Small intestine (tissue), 7 donors: ENCODE measurements around the gene FGD5. TPM values are rescaled to one million over a fixed set of nuclear protein-coding genes. Genes with fewer than 3 reads are reported as not detected.

ENCODE experiments used
- DNase-seq, 2 donors: peaks; one replicate each; pipeline versions ENCODE4 v3.0.0 to v3.0.0-alpha.2; 2013
- FAIRE-seq: peaks from 2 replicates; lab custom pipeline; 2012; peaks lifted over from hg19 to GRCh38; lab: Jason Lieb, UNC
- H3K27ac ChIP-seq, 3 donors: one replicate each; pipeline ENCODE4 v1.5.1; 2013; ENCODE audit warnings: low read length in 2 of 3, mild to moderate bottlenecking in 2 of 3, control low read depth in 1 of 3, inconsistent platforms in 1 of 3, low read depth in 1 of 3, moderate library complexity in 1 of 3
- H3K27me3 ChIP-seq, 3 donors: one replicate each; pipeline ENCODE4 v1.6.1; 2013; ENCODE audit warnings: low read length in 3 of 3, inconsistent platforms in 1 of 3; ENCODE audit not compliant: control insufficient read depth in 3 of 3, insufficient read depth in 3 of 3
- H3K36me3 ChIP-seq, 3 donors: one replicate each; pipeline ENCODE4 v1.6.1; 2013; ENCODE audit warnings: low read length in 3 of 3, inconsistent platforms in 1 of 3, low read depth in 1 of 3, mild to moderate bottlenecking in 1 of 3, moderate library complexity in 1 of 3; ENCODE audit not compliant: control insufficient read depth in 3 of 3, insufficient read depth in 2 of 3
- H3K4me1 ChIP-seq, 3 donors: one replicate each; pipeline ENCODE4 v1.6.1; 2013; ENCODE audit warnings: low read length in 2 of 3, inconsistent platforms in 1 of 3, low read depth in 1 of 3, mild to moderate bottlenecking in 1 of 3, moderate library complexity in 1 of 3; ENCODE audit not compliant: control insufficient read depth in 3 of 3, insufficient read depth in 2 of 3
- H3K4me3 ChIP-seq, 3 donors: one replicate each; pipeline ENCODE4 v1.5.1; 2013; ENCODE audit warnings: low read length in 3 of 3, control low read depth in 1 of 3, inconsistent platforms in 1 of 3, low read depth in 1 of 3, mild to moderate bottlenecking in 1 of 3, moderate library complexity in 1 of 3
- H3K9me3 ChIP-seq, 2 donors: one replicate each; pipeline ENCODE4 v1.6.1; 2013; ENCODE audit warnings: low read depth in 1 of 2, low read length in 1 of 2; ENCODE audit not compliant: control insufficient read depth in 2 of 2, insufficient read depth in 1 of 2
- WGBS, 3 donors: extraction: QIAGEN DNeasy Blood & Tissue Kit; methylation state at CpG; one replicate each; pipeline ENCODE4 v1.1.7; 2013; 5-methylcytosine and 5-hydroxymethylcytosine counted together
- polyA plus RNA-seq, 4 donors: library from polyadenylated mRNA; stranded (reverse) in 3 of 4; unstranded in 1 of 4; fragments of 200-250 nt in 3 of 4; fragments of 120-200 nt in 1 of 4; gene quantifications; one replicate each; pipeline versions ENCODE4 v1.2.1 to v1.2.3, GENCODE V29; 2013
- donor health status: healthy with polysubstance abuse.
- donor health status: control.
- donor health status: control.
- donor health status: Bipolar disorder and iron deficiency.
- donor health status: healthy.

FGD5 gene
- polyA plus RNA-seq, 4 donors = 3.1 to 16.1 (median 5.5) TPM

DNA sequence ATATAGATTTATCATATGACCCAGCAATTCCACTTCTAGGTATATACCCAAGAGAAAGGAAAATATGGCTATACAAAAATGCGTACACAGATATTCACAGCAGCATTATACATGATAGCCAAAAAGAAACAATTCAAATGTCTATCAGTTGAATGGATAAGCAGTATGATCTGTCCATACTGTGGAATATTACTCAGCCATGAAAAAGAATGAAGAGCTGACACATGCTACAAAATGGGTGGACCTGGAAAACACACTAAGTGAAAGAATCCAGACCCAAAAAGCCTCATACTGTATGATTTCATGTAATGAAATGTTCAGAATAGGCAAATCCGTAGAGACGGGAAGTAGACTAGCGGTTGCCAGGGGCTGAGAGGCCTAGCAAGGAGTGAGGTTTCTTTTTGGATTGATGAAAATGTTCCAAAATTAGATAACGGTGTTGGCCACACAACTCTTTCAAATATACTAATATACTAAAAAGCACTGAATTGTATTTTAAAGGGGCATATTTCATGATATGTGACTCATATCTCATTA, 33.4 kb downstream of the FGD5 start:
- DNase-seq (no peak), FAIRE-seq (no peak)
- H3K9me3 ChIP-seq = no peaks in the 10 kb centered on the region
- no peaks in the 10 kb centered on the region for H3K36me3 ChIP-seq
- no peaks in the 10 kb centered on the region for H3K27me3 ChIP-seq
- peaks cover 0 to 13% (median 5%) of the 10 kb centered on the region in 3 donors for H3K4me1 ChIP-seq
- H3K4me3 ChIP-seq = no peak overlapping the region
- WGBS, 3 donors = 82 to 92% (median 91%) methylated on average over 5 of the region's 5 CpGs
- H3K27ac ChIP-seq = no peak overlapping the region

DNA sequence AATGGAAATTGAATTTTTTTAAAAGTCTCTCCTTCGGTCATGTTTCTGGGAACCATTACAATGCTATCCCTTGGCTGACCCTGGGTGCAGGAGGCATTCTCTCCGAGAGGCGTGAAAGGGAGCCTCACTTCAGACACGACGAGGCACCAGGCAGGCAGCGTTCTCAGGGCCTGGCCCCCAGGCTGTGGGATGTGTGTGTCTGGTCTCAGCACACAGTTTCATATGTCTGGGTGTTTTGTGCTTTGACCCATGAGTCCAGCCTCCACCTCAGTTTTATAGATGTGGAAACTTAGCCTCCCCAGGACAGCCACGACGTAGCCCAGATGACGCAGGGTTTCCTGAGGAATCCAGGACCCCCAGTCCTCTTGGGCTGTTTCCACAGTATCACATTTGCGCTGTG, 34.0 kb downstream of the FGD5 start:
- FAIRE-seq (no peak), DNase-seq (no peak)
- Histone ChIP-seq H3K4me3 (no peak overlapping the region), H3K9me3 (no peaks in the 10 kb centered on the region), H3K27me3 (no peaks in the 10 kb centered on the region), H3K36me3 (no peaks in the 10 kb centered on the region), H3K27ac (peak overlapping the region in 1 of 3 donors; percentile 19), H3K4me1 (peaks cover 0 to 7% (median 1%) of the 10 kb centered on the region in 3 donors)
- WGBS, 3 donors = 66 to 83% (median 75%) methylated on average over 9 to 10 of the region's 10 CpGs

DNA sequence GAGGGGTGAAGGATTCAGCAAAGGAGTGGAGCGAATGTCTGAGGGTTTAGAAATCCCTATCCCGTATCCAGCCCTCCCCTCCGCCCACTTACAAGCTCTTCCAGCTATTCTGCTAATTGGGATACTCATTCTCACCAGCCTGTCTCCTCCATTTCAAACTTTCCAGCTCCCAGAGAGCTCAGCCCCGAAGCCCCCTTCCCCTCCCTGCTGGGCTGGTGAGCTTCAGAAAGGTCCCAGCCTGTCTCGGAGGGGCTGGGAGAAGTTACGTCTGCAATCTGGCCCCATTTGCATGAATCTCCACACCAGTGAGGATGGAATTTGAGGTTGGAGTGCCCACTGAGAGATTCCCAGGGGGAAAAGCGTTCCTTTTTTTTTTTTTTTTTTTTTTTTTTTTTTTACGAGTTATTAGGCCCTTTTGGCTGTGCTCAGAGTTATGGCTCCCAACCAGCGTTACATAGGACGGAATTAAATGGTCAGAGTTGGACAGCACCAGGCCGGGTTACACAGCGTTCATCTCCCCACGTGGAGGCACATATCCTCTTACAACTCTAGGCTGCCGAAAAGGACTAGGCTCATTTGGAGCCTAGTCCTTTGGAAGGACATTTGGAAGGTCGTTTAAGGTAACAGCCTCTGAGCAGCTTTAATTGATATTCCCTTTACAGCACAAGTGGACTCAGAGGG, 34.6 kb downstream of the FGD5 start:
- Histone ChIP-seq H3K36me3 (no peaks in the 10 kb centered on the region), H3K9me3 (no peaks in the 10 kb centered on the region), H3K27ac (no peak overlapping the region), H3K27me3 (no peaks in the 10 kb centered on the region), H3K4me1 (peaks cover 0 to under 1% (median 0%) of the 10 kb centered on the region in 3 donors), H3K4me3 (no peak overlapping the region)
- DNase-seq (no peak), FAIRE-seq (no peak)
- WGBS, 3 donors = 64 to 83% (median 80%) methylated on average over 15 of the region's 15 CpGs

DNA sequence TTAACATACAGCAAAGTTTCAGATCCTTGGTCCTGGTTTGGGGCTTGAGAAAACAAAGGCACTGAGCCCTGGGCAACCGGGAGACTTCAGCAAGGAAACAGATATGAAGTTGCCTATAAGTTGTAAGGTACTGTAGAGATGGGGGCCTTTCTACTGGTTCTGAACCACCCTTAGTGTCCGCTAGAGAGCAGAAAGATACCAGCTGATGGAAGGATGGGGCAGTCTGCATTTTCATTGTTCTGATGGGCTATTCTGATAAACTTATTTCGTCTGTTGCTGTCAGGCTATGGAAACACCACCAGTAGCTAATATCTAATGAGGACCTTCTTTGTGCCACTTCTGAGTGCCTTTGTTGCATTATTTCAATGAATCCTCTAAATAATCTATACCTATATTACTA, 38.7 kb downstream of the FGD5 start:
- no peak overlapping the region for H3K4me3 ChIP-seq
- H3K4me1 ChIP-seq = no peaks in the 10 kb centered on the region
- H3K27me3 ChIP-seq = no peaks in the 10 kb centered on the region
- H3K9me3 ChIP-seq = no peaks in the 10 kb centered on the region
- no peak for FAIRE-seq
- DNase-seq = no peak
- WGBS, 3 donors = 79 to 89% (median 88%) methylated on average over 3 of the region's 3 CpGs
- no peaks in the 10 kb centered on the region for H3K36me3 ChIP-seq
- no peak overlapping the region for H3K27ac ChIP-seq

DNA sequence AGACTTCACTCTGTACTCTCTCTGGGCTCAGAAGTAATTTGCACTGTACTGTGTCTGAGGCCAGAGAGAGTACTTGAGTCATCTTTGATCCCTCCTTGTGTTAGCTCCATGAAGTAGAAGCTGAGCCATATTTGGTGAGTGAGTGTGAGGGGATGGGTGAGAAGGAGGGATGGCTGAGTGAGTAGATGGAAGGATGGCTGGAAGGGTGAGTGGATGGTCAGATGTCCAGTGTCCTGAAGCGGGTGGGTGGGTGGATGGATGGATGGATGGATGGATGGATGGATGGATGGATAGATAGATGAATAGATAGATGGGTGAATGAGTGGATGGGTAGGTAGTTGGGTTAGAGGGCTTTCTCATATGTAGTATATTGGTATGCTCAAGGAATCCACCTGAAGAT, 39.3 kb downstream of the FGD5 start:
- Histone ChIP-seq H3K4me3 (no peak overlapping the region), H3K4me1 (no peaks in the 10 kb centered on the region), H3K9me3 (no peaks in the 10 kb centered on the region), H3K27me3 (no peaks in the 10 kb centered on the region), H3K36me3 (no peaks in the 10 kb centered on the region), H3K27ac (no peak overlapping the region)
- 85 to 92% (median 89%) methylated on average over 1 of the region's 1 CpG for WGBS, 3 donors
- FAIRE-seq (no peak), DNase-seq (no peak)

DNA sequence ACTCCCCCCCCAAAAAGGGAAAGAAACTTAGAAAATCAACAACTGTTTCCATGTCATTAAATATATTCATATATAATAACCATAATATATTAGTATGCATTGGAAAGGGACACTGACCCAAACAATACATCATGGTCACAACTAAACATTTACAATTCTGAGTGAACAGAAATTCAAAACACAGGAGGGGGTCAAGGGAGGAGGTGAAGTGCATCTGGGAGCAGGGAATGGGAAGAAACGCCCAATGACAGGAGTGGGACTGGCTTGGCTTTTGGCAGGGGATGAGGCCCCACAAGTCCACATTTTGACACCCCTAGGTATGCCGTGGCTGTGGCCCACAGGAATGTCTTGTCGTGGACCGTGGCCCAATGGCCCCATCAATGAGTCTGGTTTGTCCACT, 41.1 kb downstream of the FGD5 start:
- Histone ChIP-seq H3K27ac (no peak overlapping the region), H3K36me3 (peaks cover 0 to 5% (median 2%) of the 10 kb centered on the region in 3 donors), H3K4me3 (no peak overlapping the region), H3K27me3 (no peaks in the 10 kb centered on the region), H3K4me1 (no peaks in the 10 kb centered on the region), H3K9me3 (no peaks in the 10 kb centered on the region)
- 74 to 89% (median 82%) methylated on average over 4 of the region's 4 CpGs for WGBS, 3 donors
- FAIRE-seq (no peak), DNase-seq (no peak)

DNA sequence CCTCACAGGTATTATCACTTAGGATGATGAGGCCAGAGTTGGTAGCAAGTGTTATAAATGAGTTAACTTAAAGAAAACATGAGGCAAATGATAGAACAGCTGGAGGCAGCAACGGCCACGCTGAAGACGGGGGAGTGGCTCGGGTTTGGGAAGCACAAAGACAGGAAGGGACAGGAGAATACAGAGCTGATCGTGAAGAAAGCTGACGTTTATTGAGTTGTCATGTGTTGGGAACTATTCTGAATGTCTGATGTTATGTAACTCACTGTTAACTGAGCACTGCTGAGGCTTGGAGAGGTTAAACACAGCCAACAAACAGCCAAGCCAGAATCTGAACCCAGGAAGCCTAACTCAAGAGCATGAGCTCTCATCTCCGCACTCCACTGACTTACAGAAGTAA, 42.3 kb downstream of the FGD5 start:
- no peak for FAIRE-seq
- 43 to 57% (median 46%) methylated on average over 7 of the region's 7 CpGs for WGBS, 3 donors

DNA sequence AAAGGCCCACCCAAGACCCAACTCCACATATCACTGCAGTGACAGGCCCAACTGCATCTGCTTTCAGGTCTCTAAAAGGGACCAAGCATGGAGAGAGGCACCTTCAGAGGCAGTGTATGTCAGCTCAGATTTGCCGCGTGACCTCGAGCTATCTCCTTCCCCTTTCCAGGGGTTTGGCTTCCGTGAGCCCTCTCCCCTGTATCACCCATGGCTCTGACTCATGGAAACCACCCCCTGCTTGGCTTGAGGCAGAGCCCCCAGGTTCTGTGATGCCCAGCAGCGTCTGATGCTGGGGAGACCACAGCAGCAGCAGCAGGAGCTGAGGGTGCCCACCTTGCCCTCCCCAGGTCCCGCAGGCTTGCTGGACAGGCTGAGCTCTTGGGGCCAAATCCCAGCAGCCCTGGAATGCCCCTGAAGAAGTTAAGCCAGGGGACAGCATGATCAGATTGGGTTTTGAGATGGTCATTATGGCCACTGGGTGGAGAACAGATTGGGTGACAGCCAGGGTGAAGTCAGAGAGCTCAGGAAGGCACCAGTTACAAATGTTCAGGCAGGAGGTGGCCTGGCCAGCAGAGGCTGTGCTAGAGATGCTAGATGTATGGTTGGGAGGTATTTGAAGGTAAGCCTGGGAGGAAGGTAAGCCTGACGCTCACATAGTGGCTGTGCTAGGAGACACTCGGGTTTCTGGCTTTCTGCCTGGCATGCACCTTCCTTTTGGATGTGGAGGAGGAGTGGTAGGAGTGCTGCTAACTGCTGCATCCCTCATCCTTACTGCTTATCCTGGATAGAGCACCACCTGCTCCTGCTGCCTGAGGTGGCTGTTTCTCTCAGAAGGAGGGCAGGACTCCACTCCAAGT, 42.9 kb downstream of the FGD5 start:
- Histone ChIP-seq H3K27ac (peak overlapping the region in 1 of 3 donors; percentile 1), H3K4me3 (no peak overlapping the region), H3K4me1 (no peaks in the 10 kb centered on the region), H3K27me3 (no peaks in the 10 kb centered on the region), H3K9me3 (no peaks in the 10 kb centered on the region), H3K36me3 (peaks cover 0 to 7% (median 2%) of the 10 kb centered on the region in 3 donors)
- 71 to 84% (median 71%) methylated on average over 8 of the region's 8 CpGs for WGBS, 3 donors
- FAIRE-seq = no peak
- no peak for DNase-seq

More for the DNA sequence above, 42.3 kb downstream of the FGD5 start:
- no peak for DNase-seq
- H3K4me3 ChIP-seq = no peak overlapping the region
- H3K27me3 ChIP-seq = no peaks in the 10 kb centered on the region
- H3K36me3 ChIP-seq = peaks cover 0 to 7% (median 2%) of the 10 kb centered on the region in 3 donors
- no peaks in the 10 kb centered on the region for H3K9me3 ChIP-seq
- H3K27ac ChIP-seq = peak overlapping the region in 1 of 3 donors; percentile 1
- H3K4me1 ChIP-seq = no peaks in the 10 kb centered on the region
